H1 (cell line): ENCODE data around the gene TMEM89. TPM values are rescaled to one million over a fixed set of nuclear protein-coding genes. Genes with fewer than 3 reads are reported as not detected.

Experiments
- CTCF ChIA-PET: fragments of 300-600 bp; sonication (Branson Sonifier 250); formaldehyde crosslinking; loops from one replicate; lab custom pipeline; 2021; ENCODE audit not compliant: partially characterized antibody; lab: Charles Lee
- POLR2A ChIA-PET: fragments of 300-600 bp; sonication (Branson Sonifier 250); formaldehyde crosslinking; loops from one replicate; lab custom pipeline; 2021; ENCODE audit warnings: inconsistent platforms; ENCODE audit not compliant: partially characterized antibody; lab: Charles Lee
- DNase-seq, 2 experiments: peaks; one replicate each; pipeline versions ENCODE4 v3.0.0 to v3.0.0-alpha.2; 2010 to 2022; ENCODE audit warnings: low spot score in 2 of 2, low read depth in 1 of 2, mixed read lengths in 1 of 2
- FAIRE-seq: peaks from 2 replicates; lab custom pipeline; 2011; peaks lifted over from hg19 to GRCh38; lab: Jason Lieb, UNC
- H2AFZ ChIP-seq: 2 replicates; pipeline ENCODE4 v1.8.1; 2012; ENCODE audit warnings: low read length, inconsistent platforms
- H2AK5ac ChIP-seq: 2 replicates; pipeline ENCODE4 v1.6.1; 2013; ENCODE audit warnings: low read depth, low read length
- H2BK120ac ChIP-seq: replicated peaks from 2 replicates; pipeline ENCODE3; 2013; ENCODE audit warnings: low read depth, low read length, inconsistent platforms
- H2BK12ac ChIP-seq: 2 replicates; pipeline ENCODE4 v1.6.1; 2013; ENCODE audit warnings: low read depth, low read length
- H2BK15ac ChIP-seq: 2 replicates; pipeline ENCODE4 v1.6.1; 2013; ENCODE audit warnings: low read length
- H2BK20ac ChIP-seq: 2 replicates; pipeline ENCODE4 v1.6.1; 2013; ENCODE audit warnings: low read length
- H2BK5ac ChIP-seq: 2 replicates; pipeline ENCODE4 v1.6.1; 2013; ENCODE audit warnings: low read depth, low read length
- H3K14ac ChIP-seq: 2 replicates; pipeline ENCODE4 v1.6.1; 2013; ENCODE audit warnings: inconsistent platforms; ENCODE audit not compliant: insufficient read length
- H3K18ac ChIP-seq: 2 replicates; pipeline ENCODE4 v1.6.1; 2013; ENCODE audit warnings: low read length; ENCODE audit errors: extremely low read depth
- H3K23ac ChIP-seq: 2 replicates; pipeline ENCODE4 v1.6.1; 2013; ENCODE audit warnings: inconsistent platforms; ENCODE audit not compliant: insufficient read length
- H3K23me2 ChIP-seq: 2 replicates; pipeline ENCODE4 v1.6.1; 2013; ENCODE audit warnings: low read depth, low read length
- H3K27ac ChIP-seq: 2 replicates; pipeline ENCODE4 v1.6.1; 2011; ENCODE audit warnings: low read depth, low read length, inconsistent platforms
- H3K27me3 ChIP-seq, 4 experiments: replicated peaks in 1 of 4; 1 replicate in 1 of 4; 2 replicates in 3 of 4; pipeline versions ENCODE4 v1.6.1 to v1.8.1; 2011 to 2013; ENCODE audit warnings: low read length in 3 of 4, mild to moderate bottlenecking in 3 of 4, inconsistent platforms in 2 of 4, mixed read lengths in 2 of 4, moderate library complexity in 1 of 4; ENCODE audit not compliant: control insufficient read depth in 3 of 4, insufficient read depth in 3 of 4; ENCODE audit errors: extremely low read depth in 1 of 4
- H3K36me3 ChIP-seq, 4 experiments: 2 replicates each; pipeline versions ENCODE4 v1.6.1 to v1.8.1; 2011 to 2013; ENCODE audit warnings: mild to moderate bottlenecking in 4 of 4, low read length in 3 of 4, moderate library complexity in 2 of 4, control low read depth in 1 of 4, inconsistent platforms in 1 of 4; ENCODE audit not compliant: insufficient read depth in 4 of 4, control insufficient read depth in 2 of 4
- H3K4ac ChIP-seq: replicated peaks from 2 replicates; pipeline ENCODE3; 2013; ENCODE audit warnings: low read length, low read depth, mixed read lengths, inconsistent platforms; ENCODE audit not compliant: insufficient read length
- H3K4me1 ChIP-seq, 4 experiments: replicated peaks in 1 of 4; 1 replicate in 1 of 4; 2 replicates in 3 of 4; pipeline versions ENCODE4 v1.6.1 to v1.8.1; 2011 to 2013; ENCODE audit warnings: low read length in 3 of 4, inconsistent platforms in 2 of 4, mixed read lengths in 1 of 4; ENCODE audit not compliant: insufficient read depth in 4 of 4, control insufficient read depth in 3 of 4
- H3K4me2 ChIP-seq, 2 experiments: 2 replicates each; pipeline versions ENCODE4 v1.6.1 to v1.8.1; 2011 to 2013; ENCODE audit warnings: low read depth in 2 of 2, low read length in 2 of 2, control low read depth in 1 of 2, inconsistent platforms in 1 of 2, mild to moderate bottlenecking in 1 of 2; ENCODE audit not compliant: insufficient read depth in 1 of 2
- H3K4me3 ChIP-seq, 4 experiments: fragments of 200-600, 300-600 bp in 1 of 4; sonication (generic), shearing (Covaris generic), sonication (Bioruptor Twin) in 1 of 4; 2 replicates each; pipeline versions ENCODE4 v1.5.1 to v1.8.1; 2011 to 2016; ENCODE audit warnings: low read length in 4 of 4, low read depth in 3 of 4, control low read depth in 2 of 4, inconsistent platforms in 2 of 4, mild to moderate bottlenecking in 2 of 4, mixed read lengths in 1 of 4, moderate library complexity in 1 of 4; ENCODE audit not compliant: insufficient read depth in 2 of 4; ENCODE audit errors: extremely low read depth in 1 of 4
- H3K56ac ChIP-seq: replicated peaks from 2 replicates; pipeline ENCODE3; 2013; ENCODE audit warnings: low read depth, mild to moderate bottlenecking, mixed read lengths, low read length, inconsistent platforms; ENCODE audit not compliant: insufficient read length
- H3K79me1 ChIP-seq: 2 replicates; pipeline ENCODE4 v1.6.1; 2013; ENCODE audit warnings: low read depth, low read length, control low read depth
- H3K79me2 ChIP-seq, 2 experiments: 2 replicates each; pipeline versions ENCODE4 v1.6.1 to v1.8.1; 2012 to 2013; ENCODE audit warnings: low read length in 2 of 2, mild to moderate bottlenecking in 2 of 2, inconsistent platforms in 1 of 2; ENCODE audit not compliant: insufficient read depth in 2 of 2, control insufficient read depth in 1 of 2
- H3K9ac ChIP-seq, 4 experiments: replicated peaks in 1 of 4; 1 replicate in 1 of 4; 2 replicates in 3 of 4; pipeline versions ENCODE4 v1.6.1 to v1.8.1; 2011 to 2013; ENCODE audit warnings: low read depth in 3 of 4, low read length in 3 of 4, control low read depth in 2 of 4, mild to moderate bottlenecking in 2 of 4, moderate library complexity in 2 of 4, inconsistent platforms in 1 of 4; ENCODE audit errors: extremely low read depth in 1 of 4
- H3K9me3 ChIP-seq, 2 experiments: 2 replicates each; pipeline versions ENCODE4 v1.6.1 to v1.8.1; 2012 to 2013; ENCODE audit warnings: mild to moderate bottlenecking in 2 of 2, moderate library complexity in 2 of 2, control low read depth in 1 of 2, inconsistent platforms in 1 of 2, low read depth in 1 of 2, low read length in 1 of 2, mixed read lengths in 1 of 2; ENCODE audit not compliant: insufficient read depth in 2 of 2
- H4K20me1 ChIP-seq, 2 experiments: replicated peaks in 1 of 2; 2 replicates each; pipeline versions ENCODE3 to v1.8.1; 2011 to 2013; ENCODE audit warnings: inconsistent platforms in 2 of 2, low read length in 2 of 2, mild to moderate bottlenecking in 1 of 2; ENCODE audit not compliant: insufficient read depth in 2 of 2, control insufficient read depth in 1 of 2
- H4K5ac ChIP-seq: 2 replicates; pipeline ENCODE4 v1.6.1; 2013; ENCODE audit warnings: low read length, low read depth, mixed read lengths, inconsistent platforms; ENCODE audit not compliant: insufficient read length
- H4K8ac ChIP-seq: 2 replicates; pipeline ENCODE4 v1.8.0; 2013; ENCODE audit warnings: mild to moderate bottlenecking, moderate library complexity, low read length, inconsistent platforms; ENCODE audit not compliant: insufficient read depth; ENCODE audit errors: extremely low read depth
- H4K91ac ChIP-seq: replicated peaks from 2 replicates; pipeline ENCODE3; 2013; ENCODE audit warnings: low read length, mixed read lengths, inconsistent platforms; ENCODE audit not compliant: insufficient read length
- WGBS, 2 experiments: shearing (Covaris generic) in 1 of 2; methylation state at CpG; one replicate each; pipeline versions ENCODE4 v1.1.6 to v1.1.7; 2013 to 2015; ENCODE audit warnings: low lambda C conversion rate in 2 of 2, mixed read lengths in 2 of 2, inconsistent platforms in 1 of 2, low coverage in 1 of 2, missing lambda C conversion rate in 1 of 2; ENCODE audit not compliant: insufficient replicate concordance in 2 of 2, insufficient coverage in 1 of 2, insufficient read length in 1 of 2; ENCODE audit errors: extremely low coverage in 1 of 2, missing lambda C conversion rate in 1 of 2; 5-methylcytosine and 5-hydroxymethylcytosine counted together
- polyA plus RNA-seq, 7 experiments: library from polyadenylated mRNA; depleted of rRNA in 3 of 7; stranded (reverse) in 5 of 7; unstranded in 2 of 7; fragments of >200 nt in 5 of 7; fragments of 200-250 nt in 2 of 7; gene quantifications; 1 replicate in 5 of 7; 2 replicates in 1 of 7; 4 replicates in 1 of 7; pipeline versions ENCODE4 v1.2.1 to v1.2.3, GENCODE V29; 2011 to 2013; ENCODE audit warnings: missing spikeins in 2 of 7, mixed read lengths in 2 of 7
- total RNA-seq: library from RNA; stranded (reverse); fragmentation: NEBNext Ultra II Directional; extraction: Animal tissue kit (Norgen Biotek cat#: 25700); gene quantifications from 2 replicates; pipeline ENCODE4 v1.2.1, GENCODE V29; 2021

The TMEM89 gene
- total and polyA plus RNA-seq, 2 of the 8 experiments (the other 6 are each of a cell fraction or from before 2014, with no cell fraction given), result not detected

- Histone ChIP-seq H2BK12ac (no peak overlapping the region), H4K5ac (no peak overlapping the region), H3K14ac (no peak overlapping the region), H3K56ac (no peak overlapping the region), H3K79me2 (no peaks in the 10 kb centered on the region), H3K36me3 (peaks cover 3 to 29% (median 13%) of the 10 kb centered on the region in 4 experiments; a peak in 5 of 8 replicates), H3K23ac (no peak overlapping the region), H2BK20ac (no peak overlapping the region), H3K79me1 (no peaks in the 10 kb centered on the region; the same call in 1 of the 2 replicates), H3K27ac (no peak overlapping the region), H2BK15ac (no peak overlapping the region), H3K18ac (no peak overlapping the region), H3K9me3 (no peaks in the 10 kb centered on the region), H4K8ac (no peak overlapping the region), H3K4me1 (peaks cover 3 to 6% (median 4%) of the 10 kb centered on the region in 4 experiments), H3K4me3 (no peak overlapping the region), H2AFZ (no peak overlapping the region), H4K91ac (no peak overlapping the region), H3K27me3 (no peaks in the 10 kb centered on the region), H3K4me2 (no peak overlapping the region), H3K23me2 (peaks cover 2% of the 10 kb centered on the region; the same call in 1 of the 2 replicates), H3K9ac (no peak overlapping the region), H4K20me1 (peaks cover 3 to 7% of the 10 kb centered on the region in 2 experiments), H2AK5ac (no peak overlapping the region), H2BK5ac (no peak overlapping the region), H2BK120ac (no peak overlapping the region), H3K4ac (no peak overlapping the region)
- DNase-seq (no peak), FAIRE-seq (no peak)
- 96% methylated on average over 38 of the region's 38 CpGs; no CpG with 5 or more reads in 1 of the 2 experiments for WGBS, 2 experiments
- ChIA-PET POLR2A (interaction anchor here (0.6 to 9.8 kb wide), 4 partner anchors 11 to 27 kb away, joined by 3 to 111 read pairs (median 47); partner anchors contain the start of gene CELSR3), CTCF (interaction anchor here (2.0 to 2.5 kb wide), 3 partner anchors 16 to 81 kb away, joined by 5 to 9 read pairs (median 7); no protein-coding TSS in a partner anchor)
Measured at GRCh38 chr3:48639944-48640606, 18.5 kb upstream of the TMEM89 start.
